ENCODE results near the gene KIAA1614. TPM values are rescaled to one million over a fixed set of nuclear protein-coding genes. Genes with fewer than 3 reads are reported as not detected.

The KIAA1614 gene
- total and polyA plus RNA-seq, 10 of the 15 experiments (the other 5 are each of a cell fraction or from before 2014, with no cell fraction given) = 0.03 to 1.0 (median 0.26) TPM; not detected in 1

DNA sequence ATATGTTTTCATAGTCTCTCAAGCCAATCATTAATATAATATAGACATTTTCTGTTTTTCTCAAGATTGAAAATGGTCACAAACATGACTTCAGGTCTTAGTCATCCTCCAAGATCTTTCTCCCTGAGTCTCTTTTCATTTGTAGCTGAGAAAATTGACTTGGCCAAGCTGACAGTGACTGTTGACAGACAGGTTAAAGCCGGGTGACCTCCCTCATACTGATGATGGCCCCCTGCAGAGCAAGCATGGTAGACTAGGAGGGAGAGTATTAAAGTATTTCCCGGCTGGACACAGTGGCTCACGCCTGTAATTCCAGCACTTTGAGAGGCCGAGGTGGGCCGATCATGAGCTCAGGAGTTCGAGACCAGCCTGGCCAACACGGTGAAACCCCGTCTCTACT lies 6.8 kb upstream of the KIAA1614 start:
- no peak for DNase-seq (ENCODE audit: low read depth, low spot score)
- Histone ChIP-seq H3K9ac (ENCODE audit: control insufficient read depth, insufficient read depth, low read length) (no peak overlapping the region), H3K4me2 (ENCODE audit: control insufficient read depth, insufficient read depth) (no peak overlapping the region), H3K27me3 (replicated peaks in 1 of 2; ENCODE audit: control insufficient read depth in 2 of 2, insufficient read depth in 2 of 2, low read length in 1 of 2) (no peaks in the 10 kb centered on the region), H3K79me2 (ENCODE audit: control insufficient read depth, insufficient read depth, low read length) (no peaks in the 10 kb centered on the region), H3K4me1 (ENCODE audit: control insufficient read depth, insufficient read depth, low read length) (peaks cover 22% of the 10 kb centered on the region), H3K4me3 (no peak overlapping the region), H3K9me3 (replicated peaks; ENCODE audit: control insufficient read depth, insufficient read depth, low read length) (no peaks in the 10 kb centered on the region; the same call in 1 of the 3 replicates), H3K27ac (ENCODE audit: control insufficient read depth, insufficient read depth) (no peak overlapping the region), H3K36me3 (ENCODE audit: control insufficient read depth in 2 of 2, insufficient read depth in 2 of 2, low read length in 1 of 2) (no peaks in the 10 kb centered on the region), H4K20me1 (ENCODE audit: control insufficient read depth, insufficient read depth) (no peaks in the 10 kb centered on the region), H2AFZ (ENCODE audit: control insufficient read depth, low read depth, low read length) (no peak overlapping the region)
- no peak for TF ChIP-seq TARDBP (IDR thresholded peaks at IDR 0.05; ENCODE audit: borderline replicate concordance)
- TF ChIP-seq, protein P1, sequence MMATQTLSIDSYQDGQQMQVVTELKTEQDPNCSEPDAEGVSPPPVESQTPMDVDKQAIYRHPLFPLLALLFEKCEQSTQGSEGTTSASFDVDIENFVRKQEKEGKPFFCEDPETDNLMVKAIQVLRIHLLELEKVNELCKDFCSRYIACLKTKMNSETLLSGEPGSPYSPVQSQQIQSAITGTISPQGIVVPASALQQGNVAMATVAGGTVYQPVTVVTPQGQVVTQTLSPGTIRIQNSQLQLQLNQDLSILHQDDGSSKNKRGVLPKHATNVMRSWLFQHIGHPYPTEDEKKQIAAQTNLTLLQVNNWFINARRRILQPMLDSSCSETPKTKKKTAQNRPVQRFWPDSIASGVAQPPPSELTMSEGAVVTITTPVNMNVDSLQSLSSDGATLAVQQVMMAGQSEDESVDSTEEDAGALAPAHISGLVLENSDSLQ (IDR thresholded peaks at IDR 0.05) = peak; percentile 33; the same call in 1 of the 2 replicates
- TF ChIP-seq MYC (IDR thresholded peaks at IDR 0.05; ENCODE audit: insufficient read depth, insufficient read length, insufficient replicate concordance, low read length, severe bottlenecking) = no peak
- SMC1A ChIA-PET (ENCODE audit: uncharacterized antibody, unreplicated experiment) = interaction anchor here (0.9 to 2.0 kb wide), 4 partner anchors 15 to 24 kb away, joined by 3 to 6 read pairs (median 6); no protein-coding TSS in a partner anchor
- RAD21 ChIA-PET (ENCODE audit: unreplicated experiment) = interaction anchor here (0.7 to 1.9 kb wide), 4 partner anchors 14 to 62 kb away, joined by 3 to 6 read pairs (median 4); no protein-coding TSS in a partner anchor
- CTCF ChIA-PET = interaction anchor here (1.1 to 1.9 kb wide), 4 partner anchors 9 to 43 kb away, joined by 3 to 5 read pairs (median 4); no protein-coding TSS in a partner anchor
- intact Hi-C loops (cut with micrococcal nuclease; ENCODE audit: unreplicated experiment) = no loop called here
- FAIRE-seq = no peak
- WGBS (ENCODE audit: insufficient coverage, insufficient replicate concordance, low lambda C conversion rate, missing lambda C conversion rate) = 73% methylated on average over 8 of the region's 8 CpGs
- POLR2A ChIA-PET = interaction anchor here (0.9 to 1.3 kb wide), 2 partner anchors 15 to 234 kb away, joined by 3 read pairs; no protein-coding TSS in a partner anchor
- no peak for ATAC-seq
- no TSS peak for BruUV-seq (replicated peaks)
- in situ Hi-C loops (cut with MboI) = no loop called here

DNA sequence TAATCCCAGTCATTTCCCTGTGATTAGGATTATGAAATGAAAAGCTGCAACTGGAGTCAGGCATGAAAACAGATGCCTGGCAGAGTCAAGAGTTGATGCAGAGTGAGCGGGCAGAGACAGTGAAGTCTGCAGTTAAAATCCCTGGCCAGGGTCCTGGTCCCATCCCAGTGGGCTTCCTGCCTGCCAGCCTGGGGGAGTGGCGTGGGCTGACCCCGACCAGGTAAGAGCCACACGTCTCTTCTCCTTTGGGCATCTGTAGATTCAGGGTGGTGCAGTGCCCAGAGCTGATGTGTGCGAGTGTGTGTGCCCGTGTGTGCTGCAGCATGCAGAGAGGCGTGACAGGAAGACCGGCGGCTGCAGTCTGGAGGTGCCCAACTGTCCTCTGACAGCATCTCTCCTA lies 6.2 kb upstream of the KIAA1614 start:
- POLR2A ChIA-PET = interaction anchor here (0.9 to 1.3 kb wide), 2 partner anchors 14 to 234 kb away, joined by 3 read pairs; no protein-coding TSS in a partner anchor
- RAD21 ChIA-PET (ENCODE audit: unreplicated experiment) = interaction anchor here (0.7 to 1.9 kb wide), 4 partner anchors 14 to 62 kb away, joined by 3 to 6 read pairs (median 4); no protein-coding TSS in a partner anchor
- Histone ChIP-seq H4K20me1 (ENCODE audit: control insufficient read depth, insufficient read depth) (no peaks in the 10 kb centered on the region), H3K79me2 (ENCODE audit: control insufficient read depth, insufficient read depth, low read length) (no peaks in the 10 kb centered on the region), H3K27me3 (replicated peaks in 1 of 2; ENCODE audit: control insufficient read depth in 2 of 2, insufficient read depth in 2 of 2, low read length in 1 of 2) (no peaks in the 10 kb centered on the region), H3K4me3 (no peak overlapping the region), H2AFZ (ENCODE audit: control insufficient read depth, low read depth, low read length) (no peak overlapping the region), H3K9ac (ENCODE audit: control insufficient read depth, insufficient read depth, low read length) (no peak overlapping the region), H3K9me3 (replicated peaks; ENCODE audit: control insufficient read depth, insufficient read depth, low read length) (no peaks in the 10 kb centered on the region; the same call in 1 of the 3 replicates), H3K27ac (ENCODE audit: control insufficient read depth, insufficient read depth) (no peak overlapping the region), H3K4me1 (ENCODE audit: control insufficient read depth, insufficient read depth, low read length) (peaks cover 22% of the 10 kb centered on the region), H3K36me3 (ENCODE audit: control insufficient read depth in 2 of 2, insufficient read depth in 2 of 2, low read length in 1 of 2) (no peaks in the 10 kb centered on the region), H3K4me2 (ENCODE audit: control insufficient read depth, insufficient read depth) (no peak overlapping the region)
- DNase-seq (ENCODE audit: low read depth, low spot score) = no peak
- in situ Hi-C loops (cut with MboI) = no loop called here
- CTCF ChIA-PET = interaction anchor here (1.1 to 1.9 kb wide), 4 partner anchors 9 to 44 kb away, joined by 3 to 5 read pairs (median 4); no protein-coding TSS in a partner anchor
- intact Hi-C loops (cut with micrococcal nuclease; ENCODE audit: unreplicated experiment) = no loop called here
- no peak for ATAC-seq
- no TSS peak for BruUV-seq (replicated peaks)
- WGBS (ENCODE audit: insufficient coverage, insufficient replicate concordance, low lambda C conversion rate, missing lambda C conversion rate) = 66% methylated on average over 9 of the region's 9 CpGs
- no peak for FAIRE-seq
- SMC1A ChIA-PET (ENCODE audit: uncharacterized antibody, unreplicated experiment) = interaction anchor here (0.9 to 2.0 kb wide), 4 partner anchors 14 to 25 kb away, joined by 3 to 6 read pairs (median 6); no protein-coding TSS in a partner anchor
- TF ChIP-seq ZNF207 (IDR thresholded peaks at IDR 0.05; ENCODE audit: borderline replicate concordance) = no peak
- no peak for TF ChIP-seq MEF2B (IDR thresholded peaks at IDR 0.05; ENCODE audit: partially characterized antibody, poor library complexity, severe bottlenecking)
- no peak for TF ChIP-seq TCF12 (IDR thresholded peaks at IDR 0.05; ENCODE audit: low read depth, low read length)
- TF ChIP-seq CEBPB (IDR thresholded peaks at IDR 0.05; ENCODE audit: borderline replicate concordance in 1 of 2, low read depth in 2 of 2, low read length in 2 of 2) = no peak
- no peak for TF ChIP-seq NR2C2 (IDR thresholded peaks at IDR 0.05; ENCODE audit: borderline replicate concordance, control insufficient read depth, insufficient read length, low read depth)
- TF ChIP-seq, protein P2, sequence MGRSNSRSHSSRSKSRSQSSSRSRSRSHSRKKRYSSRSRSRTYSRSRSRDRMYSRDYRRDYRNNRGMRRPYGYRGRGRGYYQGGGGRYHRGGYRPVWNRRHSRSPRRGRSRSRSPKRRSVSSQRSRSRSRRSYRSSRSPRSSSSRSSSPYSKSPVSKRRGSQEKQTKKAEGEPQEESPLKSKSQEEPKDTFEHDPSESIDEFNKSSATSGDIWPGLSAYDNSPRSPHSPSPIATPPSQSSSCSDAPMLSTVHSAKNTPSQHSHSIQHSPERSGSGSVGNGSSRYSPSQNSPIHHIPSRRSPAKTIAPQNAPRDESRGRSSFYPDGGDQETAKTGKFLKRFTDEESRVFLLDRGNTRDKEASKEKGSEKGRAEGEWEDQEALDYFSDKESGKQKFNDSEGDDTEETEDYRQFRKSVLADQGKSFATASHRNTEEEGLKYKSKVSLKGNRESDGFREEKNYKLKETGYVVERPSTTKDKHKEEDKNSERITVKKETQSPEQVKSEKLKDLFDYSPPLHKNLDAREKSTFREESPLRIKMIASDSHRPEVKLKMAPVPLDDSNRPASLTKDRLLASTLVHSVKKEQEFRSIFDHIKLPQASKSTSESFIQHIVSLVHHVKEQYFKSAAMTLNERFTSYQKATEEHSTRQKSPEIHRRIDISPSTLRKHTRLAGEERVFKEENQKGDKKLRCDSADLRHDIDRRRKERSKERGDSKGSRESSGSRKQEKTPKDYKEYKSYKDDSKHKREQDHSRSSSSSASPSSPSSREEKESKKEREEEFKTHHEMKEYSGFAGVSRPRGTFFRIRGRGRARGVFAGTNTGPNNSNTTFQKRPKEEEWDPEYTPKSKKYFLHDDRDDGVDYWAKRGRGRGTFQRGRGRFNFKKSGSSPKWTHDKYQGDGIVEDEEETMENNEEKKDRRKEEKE (IDR thresholded peaks at IDR 0.05) = no peak
- TF ChIP-seq RFX5 (IDR thresholded peaks at IDR 0.05; ENCODE audit: low read depth, low read length) = no peak
- TF ChIP-seq, protein P3, sequence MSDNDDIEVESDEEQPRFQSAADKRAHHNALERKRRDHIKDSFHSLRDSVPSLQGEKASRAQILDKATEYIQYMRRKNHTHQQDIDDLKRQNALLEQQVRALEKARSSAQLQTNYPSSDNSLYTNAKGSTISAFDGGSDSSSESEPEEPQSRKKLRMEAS (IDR thresholded peaks at IDR 0.05; ENCODE audit: low read depth, low read length) = no peak
- TF ChIP-seq MXI1 (IDR thresholded peaks at IDR 0.05; ENCODE audit: low read depth, low read length) = no peak

All from GM12878 (cell line).